IMR-90 (cell line): Measurements from ENCODE around the gene MAP3K3.

Experiments used
- RFX5 ChIP-seq: IDR thresholded peaks from 2 replicates; pipeline ENCODE4 v1.8.0; 2012; ENCODE audit warnings: low read depth, mild to moderate bottlenecking, low read length, moderate library complexity
- TF ChIP-seq, protein P1 (sequence below): fragments of 150-350 bp; IDR thresholded peaks from 2 replicates; pipeline ENCODE4 v1.6.1; 2016; ENCODE audit warnings: low read depth, mild to moderate bottlenecking, low read length, moderate library complexity, borderline replicate concordance

GRCh38 chr17:63735691-63736090 is 113.5 kb downstream of the MAP3K3 start:
- no peak for TF ChIP-seq RFX5
- TF ChIP-seq, protein P1, sequence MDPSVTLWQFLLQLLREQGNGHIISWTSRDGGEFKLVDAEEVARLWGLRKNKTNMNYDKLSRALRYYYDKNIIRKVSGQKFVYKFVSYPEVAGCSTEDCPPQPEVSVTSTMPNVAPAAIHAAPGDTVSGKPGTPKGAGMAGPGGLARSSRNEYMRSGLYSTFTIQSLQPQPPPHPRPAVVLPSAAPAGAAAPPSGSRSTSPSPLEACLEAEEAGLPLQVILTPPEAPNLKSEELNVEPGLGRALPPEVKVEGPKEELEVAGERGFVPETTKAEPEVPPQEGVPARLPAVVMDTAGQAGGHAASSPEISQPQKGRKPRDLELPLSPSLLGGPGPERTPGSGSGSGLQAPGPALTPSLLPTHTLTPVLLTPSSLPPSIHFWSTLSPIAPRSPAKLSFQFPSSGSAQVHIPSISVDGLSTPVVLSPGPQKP = no peak
